CMK (cell line): ENCODE measurements around the gene PSMA4.
"Not testable (repeated sequence)": the region's sequence is repeated elsewhere in the genome, so short reads cannot be mapped to it uniquely, and the experiment has no call there.

Experiments used
- DNase-seq: peaks from one replicate; pipeline ENCODE4 v3.0.0-alpha.2; 2010; ENCODE audit warnings: low read depth

The PSMA4 gene

GRCh38 chr15:78551902-78552301 is 11.7 kb downstream of the PSMA4 start:
- DNase-seq: no peak

DNA sequence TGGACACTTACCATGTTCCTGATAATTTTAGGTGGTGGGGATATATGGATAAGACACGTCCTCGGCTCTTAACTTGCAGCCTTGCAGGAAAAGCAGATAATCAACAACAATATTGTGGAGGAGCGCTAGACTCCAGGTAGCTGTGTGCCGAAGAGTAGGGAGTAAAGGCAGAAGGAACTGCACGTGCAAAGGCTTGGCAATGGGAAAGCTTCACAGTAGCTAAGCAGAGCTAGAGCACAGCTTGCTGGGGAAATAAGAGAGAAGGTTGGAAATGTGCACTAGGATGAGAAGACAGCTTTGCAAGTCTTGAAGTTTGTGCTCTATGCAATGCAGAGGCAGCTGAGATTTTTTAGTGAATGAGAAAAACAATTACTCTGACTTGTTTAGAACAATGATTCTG is 12.4 kb downstream of the PSMA4 start:
- no peak for DNase-seq

DNA sequence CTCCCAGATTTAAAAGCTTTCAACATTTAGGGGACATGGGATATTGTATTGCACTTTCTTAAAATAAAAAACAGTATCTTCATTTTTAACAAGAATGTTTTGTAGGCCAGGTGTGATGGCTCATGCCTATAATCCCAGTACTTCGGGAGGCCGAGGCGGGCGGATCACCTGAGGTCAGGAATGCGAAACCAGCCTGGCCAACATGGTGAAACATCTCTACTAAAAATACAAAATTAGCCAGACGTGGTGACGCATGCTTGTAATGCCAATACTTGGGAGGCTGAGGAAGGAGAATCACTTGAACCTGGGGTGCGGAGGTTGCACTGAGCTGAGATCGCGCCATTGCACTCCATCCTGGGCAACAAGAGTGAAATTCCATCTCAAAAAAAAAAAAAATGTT is 20.0 kb downstream of the PSMA4 start:
- DNase-seq: not testable (repeated sequence)

DNA sequence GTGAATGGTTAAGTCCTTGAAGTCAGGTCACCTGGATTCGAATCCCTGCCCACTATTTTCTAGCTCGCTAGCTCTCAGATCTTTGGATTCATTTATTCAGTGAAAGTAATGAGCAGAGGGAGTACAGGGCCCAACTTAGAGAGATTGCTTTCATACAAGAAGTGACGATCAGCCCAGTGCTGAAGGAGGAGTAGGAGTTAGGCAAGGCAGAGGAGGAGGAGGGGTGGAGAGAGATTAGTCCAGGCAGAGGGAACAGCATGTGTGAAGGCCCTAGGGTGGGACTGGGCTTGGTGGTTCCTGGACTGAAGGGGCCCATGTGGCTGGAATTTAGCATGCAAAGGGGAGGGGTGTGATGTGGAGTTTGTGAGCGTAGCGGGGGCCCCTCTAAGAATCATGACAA is 21.2 kb downstream of the PSMA4 start:
- DNase-seq: no peak

DNA sequence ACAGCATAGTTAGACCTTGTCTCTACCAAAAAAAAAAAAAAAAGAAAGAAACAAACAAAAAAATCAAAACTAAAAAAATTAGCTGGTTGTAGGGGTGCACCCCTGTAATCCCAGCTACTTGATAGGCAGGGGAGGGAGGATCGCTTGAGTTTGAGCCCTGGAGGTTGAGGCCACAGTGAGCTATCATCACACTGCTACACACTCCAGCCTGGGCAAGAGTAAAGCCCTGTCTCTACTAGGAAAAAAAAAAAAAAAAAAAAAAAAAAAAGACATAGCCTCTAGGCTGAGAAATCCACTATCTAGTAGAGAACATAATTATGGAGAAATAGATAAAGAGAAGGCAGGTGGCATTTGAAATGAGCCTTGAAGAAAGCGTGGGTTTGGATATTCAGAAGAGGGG is 22.8 kb downstream of the PSMA4 start:
- DNase-seq: no peak

DNA sequence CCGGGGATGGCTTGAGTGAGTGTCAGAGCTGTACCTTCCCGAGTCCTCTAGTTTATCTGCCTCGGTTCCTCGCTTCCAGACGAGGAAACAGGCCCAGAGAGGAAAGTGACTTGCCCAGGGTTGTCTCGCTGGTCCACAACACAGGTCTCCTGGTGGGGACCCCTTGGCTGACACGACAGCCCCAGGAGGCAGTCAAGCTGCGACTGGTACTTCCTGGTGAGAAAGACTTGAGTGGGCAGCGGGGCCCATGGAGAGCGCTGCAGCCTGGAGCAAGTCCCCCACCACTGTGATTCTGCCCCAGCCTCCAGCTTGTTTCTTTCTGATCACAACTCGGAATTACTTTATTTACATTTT is 24.5 kb downstream of the PSMA4 start:
- no peak for DNase-seq

DNA sequence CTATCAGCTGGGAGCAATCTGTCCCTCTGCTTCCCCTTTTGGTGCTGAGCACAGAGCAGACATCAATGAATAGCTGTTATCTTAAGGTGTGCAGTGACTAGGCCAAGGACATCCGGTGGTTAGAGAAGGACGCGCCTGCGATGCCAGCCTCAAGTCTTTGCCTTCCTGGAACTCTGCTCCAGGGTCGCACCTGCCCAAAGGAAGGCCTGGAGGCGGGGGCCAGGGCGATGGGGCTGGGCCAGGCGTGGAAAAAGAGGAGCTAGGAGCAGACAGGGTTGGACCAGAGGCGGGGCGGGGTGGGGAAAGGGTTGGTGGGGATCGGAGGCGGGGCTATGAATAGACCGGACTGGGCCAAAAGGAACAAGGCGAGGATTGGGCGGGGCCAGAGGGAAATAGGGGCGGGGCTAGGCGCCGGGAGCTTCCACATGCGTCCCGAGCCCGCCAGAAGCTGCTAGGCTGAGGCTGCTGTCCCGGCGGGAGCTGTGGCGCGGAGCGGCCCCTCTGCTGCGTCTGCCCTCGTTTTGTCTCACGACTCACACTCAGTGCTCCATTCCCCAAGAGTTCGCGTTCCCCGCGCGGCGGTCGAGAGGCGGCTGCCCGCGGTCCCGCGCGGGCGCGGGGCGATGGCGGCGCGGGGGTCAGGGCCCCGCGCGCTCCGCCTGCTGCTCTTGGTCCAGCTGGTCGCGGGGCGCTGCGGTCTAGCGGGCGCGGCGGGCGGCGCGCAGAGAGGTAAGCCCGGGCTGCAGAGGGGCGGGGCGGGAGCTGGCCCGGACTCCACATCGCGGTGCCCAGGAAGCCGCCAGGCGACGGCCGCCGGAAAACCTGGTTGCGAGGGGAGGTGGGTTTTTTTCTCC is 25.1 kb downstream of the PSMA4 start, which contains the start of gene CHRNA5:
CHRNA5 (plus strand) TSS at position 424 of the 854 bp plus-strand sequence; CDS start at position 624, 200 bp downstream.
- DNase-seq: peak; percentile 83

- DNase-seq: no peak
These were observed 25.9 kb downstream of the PSMA4 start for GRCh38 chr15:78565951-78566774.

GRCh38 chr15:78567531-78567930 is 27.3 kb downstream of the PSMA4 start:
- DNase-seq: no peak

- DNase-seq: no peak
These were observed 30.5 kb downstream of the PSMA4 start for GRCh38 chr15:78570710-78571109.

GRCh38 chr15:78571382-78571781 is 31.1 kb downstream of the PSMA4 start:
- no peak for DNase-seq

GRCh38 chr15:78573416-78573815 is 33.2 kb downstream of the PSMA4 start:
- DNase-seq: no peak

- no peak for DNase-seq
These were observed 34.7 kb downstream of the PSMA4 start for GRCh38 chr15:78574944-78575343.

DNA sequence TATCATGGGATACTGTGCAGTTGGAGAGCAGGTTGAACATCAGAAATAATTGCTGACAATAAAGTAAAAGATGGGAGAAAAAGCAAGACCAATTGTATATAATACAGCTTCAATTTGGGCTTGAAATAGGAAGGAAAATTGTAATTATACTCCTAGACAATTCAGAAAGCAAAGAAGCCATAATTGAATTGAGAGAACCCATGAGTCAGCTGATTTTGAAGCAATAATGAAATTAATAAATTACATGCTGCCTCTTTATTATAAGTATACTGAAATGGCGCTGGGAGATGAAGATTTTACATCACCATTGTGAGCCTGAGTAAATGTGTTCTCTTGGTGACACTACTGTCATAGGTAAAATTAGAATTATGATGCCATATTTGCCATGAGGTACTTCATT is 57.3 kb downstream of the PSMA4 start:
- DNase-seq: no peak

DNA sequence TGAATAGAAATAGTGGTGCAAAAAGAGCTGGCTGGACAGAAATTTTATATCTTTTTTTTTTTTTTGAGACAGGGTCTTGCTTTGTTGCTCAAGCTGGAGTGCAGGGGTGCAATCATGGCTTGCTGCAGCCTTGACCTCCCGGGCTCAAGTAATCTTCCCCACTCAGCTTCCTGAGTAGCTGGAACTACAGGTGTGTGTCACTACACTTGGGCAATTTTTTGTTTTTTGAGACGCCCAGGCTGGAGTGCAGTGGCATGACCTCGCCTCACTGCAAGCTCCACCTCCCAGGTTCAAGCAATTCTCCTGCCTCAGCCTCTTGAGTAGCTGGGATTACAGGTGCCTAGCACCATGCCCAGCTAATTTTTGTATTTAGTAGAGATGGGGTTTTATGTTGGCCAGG is 58.1 kb downstream of the PSMA4 start:
- DNase-seq: no peak

DNA sequence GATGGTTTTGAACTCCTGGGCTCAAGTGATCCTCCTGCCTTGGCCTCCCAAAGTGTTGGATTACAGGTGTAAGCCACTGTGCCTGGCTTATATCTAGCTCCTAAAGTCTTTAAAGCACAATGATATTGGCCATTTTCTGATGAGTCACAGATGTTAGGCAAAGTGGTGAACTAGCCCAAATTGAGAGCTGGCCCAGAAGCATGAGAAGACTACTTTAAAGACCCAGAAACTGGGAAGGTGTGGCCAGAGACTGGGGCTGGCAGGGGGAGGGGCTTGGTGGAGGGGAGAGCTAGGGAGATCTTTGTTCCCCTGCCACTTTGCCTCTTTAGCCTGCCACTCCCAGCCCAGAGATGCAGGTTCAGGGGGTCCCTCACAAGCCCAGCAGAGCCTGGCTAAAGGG is 58.9 kb downstream of the PSMA4 start:
- DNase-seq: no peak
